ENCODE data around the gene DNAJC5.
"Not testable (repeated sequence)": the region's sequence is repeated elsewhere in the genome, so short reads cannot be mapped to it uniquely, and the experiment has no call there.

The DNAJC5 gene

DNA sequence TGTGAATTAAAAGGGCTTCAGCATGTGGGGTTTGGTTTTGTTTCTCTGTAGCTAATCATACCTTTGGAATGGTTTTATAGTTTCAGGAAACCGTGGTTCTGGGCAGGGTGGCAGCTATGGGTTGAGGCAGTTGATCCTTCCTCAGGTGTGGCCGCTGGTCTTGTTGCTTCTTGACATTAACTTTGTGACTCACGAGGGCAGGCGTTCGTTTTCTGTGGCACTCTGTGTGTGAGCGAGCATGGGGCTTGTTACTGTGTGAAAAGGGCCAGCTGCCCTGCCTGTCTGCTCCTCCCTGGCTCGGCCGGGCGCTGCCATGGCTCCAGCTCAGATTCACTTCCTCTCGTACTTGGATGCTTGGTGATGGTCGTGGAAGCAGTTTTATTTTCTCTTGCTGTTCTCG is 16.2 kb downstream of the DNAJC5 start:
- H3K4me3 ChIP-seq (ENCODE audit: low read depth in 1 of 2, low read length in 1 of 2) = no peak overlapping the region
- no peaks in the 10 kb centered on the region for H3K27me3 ChIP-seq
- peak overlapping the region; percentile 98 for H3K27ac ChIP-seq
- TF ChIP-seq, protein P1, sequence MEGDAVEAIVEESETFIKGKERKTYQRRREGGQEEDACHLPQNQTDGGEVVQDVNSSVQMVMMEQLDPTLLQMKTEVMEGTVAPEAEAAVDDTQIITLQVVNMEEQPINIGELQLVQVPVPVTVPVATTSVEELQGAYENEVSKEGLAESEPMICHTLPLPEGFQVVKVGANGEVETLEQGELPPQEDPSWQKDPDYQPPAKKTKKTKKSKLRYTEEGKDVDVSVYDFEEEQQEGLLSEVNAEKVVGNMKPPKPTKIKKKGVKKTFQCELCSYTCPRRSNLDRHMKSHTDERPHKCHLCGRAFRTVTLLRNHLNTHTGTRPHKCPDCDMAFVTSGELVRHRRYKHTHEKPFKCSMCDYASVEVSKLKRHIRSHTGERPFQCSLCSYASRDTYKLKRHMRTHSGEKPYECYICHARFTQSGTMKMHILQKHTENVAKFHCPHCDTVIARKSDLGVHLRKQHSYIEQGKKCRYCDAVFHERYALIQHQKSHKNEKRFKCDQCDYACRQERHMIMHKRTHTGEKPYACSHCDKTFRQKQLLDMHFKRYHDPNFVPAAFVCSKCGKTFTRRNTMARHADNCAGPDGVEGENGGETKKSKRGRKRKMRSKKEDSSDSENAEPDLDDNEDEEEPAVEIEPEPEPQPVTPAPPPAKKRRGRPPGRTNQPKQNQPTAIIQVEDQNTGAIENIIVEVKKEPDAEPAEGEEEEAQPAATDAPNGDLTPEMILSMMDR (IDR thresholded peaks at IDR 0.05) = no peak
- peaks cover 77 to 78% of the 10 kb centered on the region in 2 experiments for H3K4me1 ChIP-seq (ENCODE audit: control insufficient read depth in 1 of 2, insufficient read depth in 1 of 2, low read depth in 1 of 2, low read length in 1 of 2)
- no peaks in the 10 kb centered on the region for H3K9me3 ChIP-seq
- H3K36me3 ChIP-seq = peaks cover 13% of the 10 kb centered on the region

DNA sequence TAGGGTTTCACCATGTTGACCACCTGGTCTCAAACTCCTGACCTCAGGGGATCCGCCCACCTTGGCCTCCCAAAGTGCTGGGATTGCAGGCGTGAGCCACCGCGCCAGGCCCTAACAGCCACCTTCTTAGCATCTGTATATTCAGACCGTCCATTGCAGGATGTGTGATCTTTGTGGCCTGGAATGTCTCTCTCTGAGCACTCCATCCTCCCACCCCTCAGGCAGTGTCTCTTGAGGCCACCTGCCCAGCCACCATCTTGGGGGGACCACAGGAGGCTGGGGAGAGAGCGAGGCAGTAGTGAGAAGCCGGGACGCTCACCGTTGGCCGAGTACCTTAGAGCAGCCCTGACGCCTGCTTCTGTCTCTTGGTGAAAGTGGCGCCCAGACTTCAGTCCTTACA is 18.8 kb downstream of the DNAJC5 start:
- Histone ChIP-seq H3K4me3 (ENCODE audit: low read depth in 1 of 2, low read length in 1 of 2) (no peak overlapping the region), H3K27me3 (no peaks in the 10 kb centered on the region), H3K27ac (peak overlapping the region; percentile 98), H3K36me3 (peaks cover 27% of the 10 kb centered on the region), H3K4me1 (ENCODE audit: control insufficient read depth in 1 of 2, insufficient read depth in 1 of 2, low read depth in 1 of 2, low read length in 1 of 2) (peaks cover 51 to 52% of the 10 kb centered on the region in 2 experiments), H3K9me3 (no peaks in the 10 kb centered on the region)
- TF ChIP-seq, protein P1 (IDR thresholded peaks at IDR 0.05) = no peak

DNA sequence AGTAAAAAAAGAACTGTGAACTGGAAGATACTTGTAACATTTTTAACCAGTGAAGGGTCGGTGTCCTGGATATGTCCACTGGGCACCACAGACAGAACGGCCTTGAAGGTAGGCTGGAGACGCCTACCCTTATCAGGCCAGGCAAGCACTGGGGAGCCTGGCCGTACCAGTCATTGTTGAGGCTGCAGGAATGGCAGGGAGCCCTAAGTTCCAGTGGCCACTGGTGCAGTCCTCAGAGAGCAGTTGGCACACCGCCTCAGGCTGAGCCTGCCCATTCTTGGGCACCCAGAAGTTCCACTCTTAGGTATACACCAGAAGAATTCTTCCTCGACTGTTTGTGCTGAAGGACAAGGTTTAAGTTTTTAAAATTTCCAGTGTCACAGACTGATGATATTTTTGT is 20.5 kb downstream of the DNAJC5 start:
- no peaks in the 10 kb centered on the region for H3K27me3 ChIP-seq
- no peak overlapping the region for H3K4me3 ChIP-seq (ENCODE audit: low read depth in 1 of 2, low read length in 1 of 2)
- H3K27ac ChIP-seq = peak overlapping the region; percentile 67
- H3K9me3 ChIP-seq = no peaks in the 10 kb centered on the region
- H3K36me3 ChIP-seq = peaks cover 44% of the 10 kb centered on the region
- TF ChIP-seq, protein P1 (IDR thresholded peaks at IDR 0.05) = no peak
- H3K4me1 ChIP-seq (ENCODE audit: control insufficient read depth in 1 of 2, insufficient read depth in 1 of 2, low read depth in 1 of 2, low read length in 1 of 2) = peaks cover 37% of the 10 kb centered on the region in 2 experiments

DNA sequence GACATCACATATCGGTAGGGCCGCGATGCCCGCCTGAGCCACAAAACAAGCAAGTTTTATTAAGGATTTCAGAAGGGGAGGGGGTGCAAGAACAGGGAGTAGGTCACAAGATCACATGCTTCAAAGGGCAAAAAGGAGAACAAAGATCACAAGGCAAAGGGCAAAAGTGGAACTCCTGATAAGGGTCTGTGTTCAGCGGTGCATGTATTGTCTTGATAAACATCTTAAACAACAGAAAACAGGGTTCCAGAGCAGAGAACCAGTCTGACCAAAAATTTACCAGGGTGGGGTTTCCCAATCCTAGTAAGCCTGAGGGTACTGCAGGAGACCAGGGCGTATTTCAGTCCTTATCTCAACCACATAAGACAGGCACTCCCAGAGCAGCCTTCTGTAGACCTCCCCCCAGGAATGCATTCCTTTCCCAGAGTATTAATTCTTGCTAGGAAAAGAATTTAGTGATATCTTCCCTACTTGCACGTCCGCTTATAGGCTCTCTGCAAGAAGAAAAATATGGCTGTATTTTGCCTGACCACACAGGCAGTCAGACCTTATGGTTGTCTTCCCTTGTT is 21.5 kb downstream of the DNAJC5 start:
- H3K9me3 ChIP-seq; H3K27me3 ChIP-seq; H3K4me3 ChIP-seq (ENCODE audit: low read depth in 1 of 2, low read length in 1 of 2): not testable (repeated sequence)
- Histone ChIP-seq H3K4me1 (ENCODE audit: control insufficient read depth in 1 of 2, insufficient read depth in 1 of 2, low read depth in 1 of 2, low read length in 1 of 2) (peaks cover 27 to 28% of the 10 kb centered on the region in 2 experiments), H3K36me3 (peaks cover 53% of the 10 kb centered on the region), H3K27ac (peak overlapping the region; percentile 67)

DNA sequence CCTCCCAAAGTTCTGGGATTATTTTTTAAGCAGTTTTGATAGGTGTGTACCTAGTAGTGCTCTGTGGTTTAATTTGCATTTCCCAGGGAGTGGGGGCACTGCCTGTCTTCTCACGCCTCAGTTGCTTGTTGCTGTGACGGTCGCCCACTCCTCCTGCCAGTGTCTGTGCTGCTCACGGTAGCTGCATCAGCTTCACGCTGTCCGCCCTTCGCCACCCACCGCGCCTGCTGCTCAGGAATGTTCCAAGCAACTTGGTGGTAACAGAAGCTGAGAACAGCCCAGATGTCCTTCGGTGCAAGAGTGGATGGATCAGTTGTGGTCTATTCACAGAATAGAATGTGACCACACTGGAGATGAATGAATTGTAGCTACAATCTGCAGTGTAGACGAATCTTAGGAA is 22.9 kb downstream of the DNAJC5 start:
- Histone ChIP-seq H3K36me3 (peaks cover 66% of the 10 kb centered on the region), H3K27ac (peak overlapping the region; percentile 67), H3K27me3 (no peaks in the 10 kb centered on the region), H3K4me3 (ENCODE audit: low read depth in 1 of 2, low read length in 1 of 2) (no peak overlapping the region), H3K9me3 (no peaks in the 10 kb centered on the region), H3K4me1 (ENCODE audit: control insufficient read depth in 1 of 2, insufficient read depth in 1 of 2, low read depth in 1 of 2, low read length in 1 of 2) (peaks cover 14% of the 10 kb centered on the region in 2 experiments)
- TF ChIP-seq, protein P1 (IDR thresholded peaks at IDR 0.05) = no peak

DNA sequence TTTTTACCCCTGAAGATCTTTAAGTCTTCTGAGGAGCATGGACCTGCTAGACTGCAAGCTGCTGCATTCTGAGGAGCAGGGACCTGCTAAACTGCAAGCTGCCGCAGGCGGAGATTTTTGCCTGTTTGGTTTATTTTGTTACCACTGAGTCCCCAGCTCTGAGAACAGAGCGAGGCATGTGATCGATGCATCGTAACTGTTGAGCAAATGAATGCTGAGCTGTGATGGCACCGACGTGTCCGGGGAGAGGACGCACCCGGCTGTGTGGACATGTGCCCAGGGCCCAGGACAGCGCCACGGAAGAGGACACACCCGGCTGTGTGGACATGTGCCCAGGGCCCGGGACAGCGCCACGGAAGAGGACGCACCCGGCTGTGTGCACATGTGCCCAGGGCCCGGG is 24.2 kb downstream of the DNAJC5 start:
- Histone ChIP-seq H3K36me3 (peaks cover 64% of the 10 kb centered on the region), H3K4me1 (ENCODE audit: control insufficient read depth in 1 of 2, insufficient read depth in 1 of 2, low read depth in 1 of 2, low read length in 1 of 2) (peaks cover under 1 to 3% of the 10 kb centered on the region in 2 experiments), H3K27ac (no peak overlapping the region), H3K4me3 (ENCODE audit: low read depth in 1 of 2, low read length in 1 of 2) (no peak overlapping the region), H3K27me3 (no peaks in the 10 kb centered on the region), H3K9me3 (no peaks in the 10 kb centered on the region)
- TF ChIP-seq, protein P1 (IDR thresholded peaks at IDR 0.05) = no peak
